Measurements from ENCODE around the gene KCNAB1. TPM values are rescaled to one million over a fixed set of nuclear protein-coding genes. Genes with fewer than 3 reads are reported as not detected.

KCNAB1 gene
- total RNA-seq, 1 donor from 2014 or later, result 3.9 TPM

GRCh38 chr3:156397534-156397933 is 277.2 kb downstream of the KCNAB1 start:
- H3K4me1 ChIP-seq, result no peaks in the 10 kb centered on the region
- H3K4me3 ChIP-seq, result no peak overlapping the region
- H3K36me3 ChIP-seq, result no peaks in the 10 kb centered on the region
- no peaks in the 10 kb centered on the region for H3K27me3 ChIP-seq
- no peak overlapping the region for H3K27ac ChIP-seq
- no peaks in the 10 kb centered on the region for H3K9me3 ChIP-seq
- DNase-seq (ENCODE audit: extremely low spot score in 2 of 2), result no peak
- TF ChIP-seq POLR2AphosphoS5 (IDR thresholded peaks at IDR 0.05; ENCODE audit: insufficient read depth in 1 of 2, low read depth in 1 of 2) (no peak), CTCF (IDR thresholded peaks at IDR 0.05) (no peak), POLR2A (IDR thresholded peaks at IDR 0.05) (no peak)
- intact Hi-C loops (cut with DNase I), result no loop called here

DNA sequence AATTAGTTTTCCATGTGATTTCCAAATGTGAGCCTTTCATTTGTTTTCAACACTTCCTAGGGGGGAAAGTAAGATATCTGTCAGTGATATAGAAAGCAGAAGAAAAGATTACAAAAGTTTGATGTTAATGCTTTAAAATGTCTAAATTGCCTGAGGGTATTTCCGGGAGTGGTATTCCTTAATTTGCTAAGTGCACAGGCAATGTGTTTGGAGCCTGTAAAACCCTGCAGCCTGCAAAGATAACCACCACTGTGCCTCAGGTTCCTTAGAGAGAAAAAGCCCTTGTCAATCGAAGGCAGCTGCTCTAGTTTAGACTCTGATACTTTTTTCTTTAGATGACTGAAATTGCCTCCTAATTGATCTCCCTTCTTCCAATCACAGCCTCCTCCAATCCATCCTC is 279.7 kb downstream of the KCNAB1 start:
- Histone ChIP-seq H3K9me3 (no peaks in the 10 kb centered on the region), H3K27ac (no peak overlapping the region), H3K27me3 (no peaks in the 10 kb centered on the region), H3K36me3 (no peaks in the 10 kb centered on the region), H3K4me3 (no peak overlapping the region), H3K4me1 (no peaks in the 10 kb centered on the region)
- DNase-seq (ENCODE audit: extremely low spot score in 2 of 2), result no peak
- intact Hi-C loops (cut with DNase I), result no loop called here
- no peak for TF ChIP-seq POLR2A (IDR thresholded peaks at IDR 0.05)
- TF ChIP-seq CTCF (IDR thresholded peaks at IDR 0.05), result no peak
- no peak for TF ChIP-seq POLR2AphosphoS5 (IDR thresholded peaks at IDR 0.05; ENCODE audit: insufficient read depth in 1 of 2, low read depth in 1 of 2)

DNA sequence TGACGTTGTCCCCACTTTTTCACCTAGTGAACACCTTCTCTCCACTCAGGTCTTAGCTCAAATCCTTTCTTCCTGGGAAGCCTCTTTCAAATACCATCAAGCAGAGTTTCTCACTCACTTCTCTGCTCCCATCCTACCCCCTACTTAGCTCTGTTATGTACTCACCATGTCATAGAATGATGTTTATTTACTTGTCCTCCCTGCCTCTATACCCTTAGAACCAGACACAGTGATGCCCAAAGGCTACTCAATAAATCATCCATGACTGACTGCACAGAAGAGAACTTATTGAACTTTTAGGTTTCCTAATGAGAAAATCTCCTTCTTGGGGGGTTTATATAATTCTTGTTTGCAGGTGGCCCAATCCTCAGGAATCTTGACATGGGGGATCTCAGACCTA is 280.4 kb downstream of the KCNAB1 start:
- TF ChIP-seq CTCF (IDR thresholded peaks at IDR 0.05) (no peak), POLR2A (IDR thresholded peaks at IDR 0.05) (no peak)
- H3K4me1 ChIP-seq, result no peaks in the 10 kb centered on the region
- no peaks in the 10 kb centered on the region for H3K36me3 ChIP-seq
- no peaks in the 10 kb centered on the region for H3K27me3 ChIP-seq
- H3K9me3 ChIP-seq, result no peaks in the 10 kb centered on the region
- H3K27ac ChIP-seq, result no peak overlapping the region
- no peak overlapping the region for H3K4me3 ChIP-seq
- DNase-seq (ENCODE audit: extremely low spot score in 2 of 2), result no peak
- intact Hi-C loops (cut with DNase I), result no loop called here

GRCh38 chr3:156404217-156404616 is 283.8 kb downstream of the KCNAB1 start:
- Histone ChIP-seq H3K4me1 (no peaks in the 10 kb centered on the region), H3K27ac (no peak overlapping the region), H3K9me3 (no peaks in the 10 kb centered on the region), H3K4me3 (no peak overlapping the region), H3K27me3 (no peaks in the 10 kb centered on the region), H3K36me3 (no peaks in the 10 kb centered on the region)
- intact Hi-C loops (cut with DNase I), result no loop called here
- TF ChIP-seq POLR2AphosphoS5 (IDR thresholded peaks at IDR 0.05; ENCODE audit: insufficient read depth in 1 of 2, low read depth in 1 of 2), result no peak
- no peak for TF ChIP-seq CTCF (IDR thresholded peaks at IDR 0.05)
- no peak for TF ChIP-seq POLR2A (IDR thresholded peaks at IDR 0.05)
- DNase-seq (ENCODE audit: extremely low spot score in 2 of 2), result no peak

GRCh38 chr3:156406393-156406792 is 286.0 kb downstream of the KCNAB1 start:
- H3K9me3 ChIP-seq, result no peaks in the 10 kb centered on the region
- H3K36me3 ChIP-seq, result no peaks in the 10 kb centered on the region
- no peak for DNase-seq (ENCODE audit: extremely low spot score in 2 of 2)
- no peaks in the 10 kb centered on the region for H3K27me3 ChIP-seq
- no peak overlapping the region for H3K4me3 ChIP-seq
- no peak overlapping the region for H3K27ac ChIP-seq
- H3K4me1 ChIP-seq, result no peaks in the 10 kb centered on the region
- intact Hi-C loops (cut with DNase I), result no loop called here
- TF ChIP-seq POLR2AphosphoS5 (IDR thresholded peaks at IDR 0.05; ENCODE audit: insufficient read depth in 1 of 2, low read depth in 1 of 2) (no peak), CTCF (IDR thresholded peaks at IDR 0.05) (no peak)
